HG03060 (cell line): ENCODE results near the gene RPLP2.

Source experiments
- ATAC-seq: cut with Tn5 transposase; IDR thresholded peaks from one replicate; pipeline ENCODE4 v1.9.1; 2021; ENCODE audit warnings: low read depth, moderate number of reproducible peaks; ENCODE audit not compliant: unreplicated experiment

The RPLP2 gene

GRCh38 chr11:861105-861479 lies 51.3 kb downstream of the RPLP2 start:
- no peak for ATAC-seq

- no peak for ATAC-seq
These were observed 52.4 kb downstream of the RPLP2 start for GRCh38 chr11:862081-862661.
